ENCODE data around the gene GSTA5. TPM values are rescaled to one million over a fixed set of nuclear protein-coding genes. Genes with fewer than 3 reads are reported as not detected.

GSTA5 gene
- not detected in 2 replicates for total RNA-seq

DNA sequence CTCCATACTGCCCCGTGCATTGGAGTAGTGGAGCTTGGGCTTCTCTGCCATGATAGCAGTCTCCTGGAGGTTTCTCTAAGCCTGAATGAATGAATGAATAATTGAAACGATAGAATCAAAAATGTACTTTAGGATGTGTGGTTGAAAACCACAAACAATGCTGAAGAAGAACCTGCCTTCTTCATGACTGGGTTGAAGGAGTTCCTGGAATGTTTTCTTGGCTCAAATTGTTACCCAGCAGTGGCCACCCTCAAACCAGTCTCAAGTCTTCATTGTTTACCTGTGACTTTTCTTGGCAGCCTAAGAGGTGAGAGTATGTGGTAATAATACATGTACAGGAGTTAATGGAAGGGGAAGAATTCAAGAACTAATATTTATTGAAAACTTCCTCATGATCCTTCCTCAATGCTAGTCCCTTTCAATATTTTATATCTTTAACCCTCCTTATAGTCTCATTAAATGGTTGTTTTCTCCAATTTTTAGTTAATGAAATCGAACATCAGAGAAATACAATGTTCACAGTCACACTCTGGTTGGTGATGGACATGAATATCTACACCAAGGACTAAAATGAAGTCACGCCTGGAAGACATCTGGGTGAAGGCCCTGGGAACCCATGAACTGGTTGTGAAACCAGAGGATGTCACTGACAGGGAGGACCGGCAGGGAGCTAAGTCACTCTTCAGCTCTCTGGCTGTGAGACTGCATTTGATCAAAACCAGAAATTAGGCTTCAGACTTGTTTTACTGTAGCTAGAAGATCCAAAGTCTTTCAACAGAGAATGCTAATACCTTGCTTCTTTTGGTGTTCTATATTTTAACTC is at the start of gene GSTA5:
Gene GSTA5, minus strand, starts transcription at position 51 of the 823 bp plus-strand sequence.

DNA sequence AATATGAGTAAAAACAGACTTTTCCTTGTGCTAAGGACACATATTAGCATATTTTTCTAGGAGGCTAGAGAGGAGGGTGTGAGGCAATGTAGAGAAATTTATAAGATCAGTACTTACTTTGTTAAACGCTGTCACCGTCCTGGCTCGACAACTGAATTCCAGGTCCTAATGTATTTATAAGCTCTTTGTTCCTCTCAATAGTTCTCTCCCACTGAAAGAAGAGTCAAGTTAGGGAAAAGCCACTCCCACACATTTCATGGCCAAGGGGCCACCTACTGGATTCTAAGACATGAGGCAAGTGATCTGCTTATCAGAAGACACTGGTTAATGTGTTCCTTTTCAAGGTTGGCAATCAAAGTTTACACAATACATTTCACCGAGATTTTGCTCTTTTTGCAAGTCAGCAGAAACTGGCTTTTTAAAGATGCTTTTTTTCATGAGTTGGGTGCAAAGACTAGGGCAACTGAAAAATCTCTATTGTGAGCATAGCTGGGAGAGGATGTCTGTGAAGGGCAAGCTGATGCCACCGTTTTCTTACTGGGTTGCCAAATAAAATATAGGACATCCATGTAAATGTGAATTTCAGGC is 36.9 kb downstream of the GSTA5 start, which contains the start of gene GSTA1:
Gene GSTA1, minus strand, starts transcription at position 149 of the 588 bp plus-strand sequence. CDS start 4,549 bp downstream, outside the sequence.

Other genes starting within 250 kb of the GSTA5 start
- gene TMEM14A, start 169.7 kb downstream of the GSTA5 start, total RNA-seq = 30.2 and 36.0 TPM in 2 replicates
- not detected in 2 replicates for gene GSTA2, start 77.3 kb downstream of the GSTA5 start, total RNA-seq
- not detected in 2 replicates for gene GSTA1, start 37.0 kb downstream of the GSTA5 start, total RNA-seq
- not detected in 2 replicates for gene GSTA3, start 68.9 kb upstream of the GSTA5 start, total RNA-seq
- 25.1 and 46.5 TPM in 2 replicates for gene GSTA4, start 154.5 kb upstream of the GSTA5 start, total RNA-seq
- gene CILK1, start 221.0 kb upstream of the GSTA5 start, total RNA-seq = 3.9 and 5.6 TPM in 2 replicates
- 20.9 and 36.4 TPM in 2 replicates for gene FBXO9, start 224.6 kb upstream of the GSTA5 start, total RNA-seq